ENCODE results near the gene TNFAIP8. TPM values are rescaled to one million over a fixed set of nuclear protein-coding genes. Genes with fewer than 3 reads are reported as not detected.

The TNFAIP8 gene
- 112 and 117 TPM in 2 replicates for total RNA-seq

DNA sequence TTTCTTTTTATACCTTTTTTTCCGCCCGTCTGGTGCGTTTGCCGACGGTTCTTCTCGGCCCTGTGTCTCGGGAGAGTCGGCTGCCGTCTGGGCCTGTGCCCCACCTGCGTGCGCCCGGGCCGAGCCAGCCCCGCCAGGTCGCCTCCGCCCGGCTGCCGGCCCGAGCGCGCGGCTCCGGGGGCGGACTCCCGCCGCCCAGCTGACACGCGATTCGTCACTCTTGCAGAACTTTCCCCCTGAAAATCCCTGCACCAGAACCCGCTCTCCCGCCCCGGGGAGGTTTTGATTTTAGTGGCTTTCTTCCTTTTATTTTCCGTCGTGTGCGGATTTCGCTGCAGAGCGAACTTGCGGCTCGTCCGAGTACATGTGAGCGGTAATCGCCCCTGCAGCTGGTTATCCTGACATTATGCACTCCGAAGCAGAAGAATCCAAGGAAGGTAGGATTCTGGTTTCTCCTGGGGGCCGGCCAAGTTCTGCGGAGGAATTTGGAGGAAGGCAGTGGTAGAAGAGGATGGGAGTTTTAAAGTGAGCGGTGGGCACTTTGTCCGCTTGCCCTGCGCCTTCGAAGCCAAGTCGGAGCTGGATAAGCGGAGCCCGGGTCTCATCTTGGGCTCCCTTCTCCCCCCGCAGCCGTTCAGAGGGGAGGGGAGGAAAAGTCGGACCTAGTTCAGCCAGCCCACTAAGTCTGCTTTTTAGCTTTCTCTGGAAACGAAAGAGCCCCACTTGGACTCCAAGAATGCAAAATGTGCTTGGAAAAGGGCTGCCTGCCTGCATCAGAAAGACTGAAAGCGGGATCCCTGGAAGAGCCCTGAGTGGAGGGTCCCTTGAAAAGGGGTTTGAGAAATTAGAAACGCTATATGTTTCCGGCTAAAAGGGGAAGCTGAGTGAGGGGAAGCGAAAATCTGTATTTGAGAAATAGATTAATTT, at the start of gene TNFAIP8:
Gene TNFAIP8 (plus strand): TSS at position 335 of the 927 bp plus-strand sequence. CDS start 72 bp downstream, at position 407.
- Mint-ChIP-seq H3K27ac (peak within 1 kb of the TSS; percentile 93), H3K4me3 (ENCODE audit: low read depth) (peak within 1 kb of the TSS; percentile 99), H3K36me3 (ENCODE audit: low read depth) (peaks cover 63% of the 10 kb centered on the region), H3K9me3 (no peaks in the 10 kb centered on the region), H3K27me3 (ENCODE audit: low read depth) (no peaks in the 10 kb centered on the region), H3K4me1 (ENCODE audit: low read depth) (peaks cover 76% of the 10 kb centered on the region)
- peak; percentile 46 for DNase-seq (ENCODE audit: low spot score)
- intact Hi-C loops (cut with micrococcal nuclease): loop anchor here (1.0 to 2.0 kb wide), 5 partner anchors 11 to 41 kb away; no protein-coding TSS in a partner anchor

DNA sequence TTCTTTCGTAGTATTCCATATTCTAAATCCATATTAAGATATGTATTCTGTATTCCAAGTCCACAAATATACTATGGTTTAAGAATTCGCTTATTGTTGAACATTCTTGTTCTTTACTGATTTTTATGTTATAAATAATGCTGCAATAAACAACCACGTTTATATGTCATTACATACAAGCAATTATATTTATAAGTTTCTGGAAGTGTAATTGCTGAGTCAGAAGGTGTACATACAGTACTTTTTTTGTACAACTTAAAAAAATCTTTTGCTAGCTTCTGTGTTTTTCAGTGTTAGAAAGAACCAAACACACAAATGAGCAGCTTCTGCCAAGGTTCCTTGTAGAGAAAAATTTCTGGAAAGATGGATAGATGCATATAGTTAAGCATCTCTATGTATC, 48.6 kb upstream of the TNFAIP8 start:
- DNase-seq (ENCODE audit: low spot score): no peak
- Mint-ChIP-seq H3K27me3 (ENCODE audit: low read depth) (no peaks in the 10 kb centered on the region), H3K27ac (no peak overlapping the region), H3K4me3 (ENCODE audit: low read depth) (no peak overlapping the region), H3K36me3 (ENCODE audit: low read depth) (peaks cover 48% of the 10 kb centered on the region), H3K4me1 (ENCODE audit: low read depth) (peaks cover 88% of the 10 kb centered on the region), H3K9me3 (no peaks in the 10 kb centered on the region)
- intact Hi-C loops (cut with micrococcal nuclease): no loop called here

- Mint-ChIP-seq H3K27ac (peak overlapping the region; percentile 96), H3K36me3 (ENCODE audit: low read depth) (peaks cover 46% of the 10 kb centered on the region), H3K4me1 (ENCODE audit: low read depth) (peaks cover 88% of the 10 kb centered on the region), H3K27me3 (ENCODE audit: low read depth) (no peaks in the 10 kb centered on the region), H3K9me3 (no peaks in the 10 kb centered on the region), H3K4me3 (ENCODE audit: low read depth) (peak overlapping the region; percentile 67)
- DNase-seq (ENCODE audit: low spot score): no peak
- intact Hi-C loops (cut with micrococcal nuclease): loop anchor here (1.0 to 2.0 kb wide), 6 partner anchors 18 to 321 kb away; partner anchors contain the start of gene DTWD2
Observed at GRCh38 chr5:119309326-119309725, 46.5 kb upstream of the TNFAIP8 start.

DNA sequence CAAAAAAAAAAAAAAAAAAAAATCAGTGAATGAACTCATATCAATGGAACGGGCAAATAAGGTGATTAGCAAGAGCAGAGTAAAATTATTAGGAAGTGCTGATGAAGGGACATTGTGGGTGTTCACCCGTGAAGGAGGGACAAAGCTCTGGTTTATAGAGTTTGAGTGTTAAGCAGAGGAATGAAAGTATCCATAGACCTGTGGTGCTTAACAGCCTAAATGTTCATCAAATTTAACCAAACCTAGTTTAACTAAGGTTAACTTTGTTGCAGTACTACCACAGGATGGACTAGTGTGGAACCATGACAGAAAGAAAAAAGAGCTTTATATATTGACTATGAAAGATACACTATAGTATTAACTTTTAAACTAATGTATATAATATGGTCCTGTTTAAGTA, 44.1 kb upstream of the TNFAIP8 start:
- Mint-ChIP-seq H3K36me3 (ENCODE audit: low read depth) (peaks cover 42% of the 10 kb centered on the region), H3K4me1 (ENCODE audit: low read depth) (peaks cover 88% of the 10 kb centered on the region), H3K4me3 (ENCODE audit: low read depth) (no peak overlapping the region), H3K27ac (peak overlapping the region; percentile 50), H3K27me3 (ENCODE audit: low read depth) (no peaks in the 10 kb centered on the region), H3K9me3 (no peaks in the 10 kb centered on the region)
- intact Hi-C loops (cut with micrococcal nuclease): no loop called here
- no peak for DNase-seq (ENCODE audit: low spot score)

DNA sequence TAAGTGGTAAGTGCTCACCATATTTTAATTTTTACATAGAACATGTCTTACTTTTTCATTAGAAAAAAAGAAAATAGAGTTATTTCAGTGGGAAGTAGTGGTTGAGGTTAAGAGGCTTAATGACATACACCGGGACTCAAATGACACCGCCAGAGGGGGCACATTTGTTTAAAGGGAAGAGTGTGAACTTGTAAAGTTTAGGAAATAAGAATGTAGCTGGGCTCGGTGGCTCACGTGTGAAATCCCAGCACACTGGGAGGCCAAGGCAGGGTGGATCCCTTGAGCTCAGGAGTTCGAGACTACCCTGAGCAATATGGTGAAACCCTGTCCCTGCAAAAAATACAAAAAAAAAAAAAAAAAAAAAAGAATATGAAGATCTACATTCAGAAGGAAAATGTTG, 43.4 kb upstream of the TNFAIP8 start:
- Mint-ChIP-seq H3K36me3 (ENCODE audit: low read depth) (peaks cover 42% of the 10 kb centered on the region), H3K9me3 (no peaks in the 10 kb centered on the region)

DNA sequence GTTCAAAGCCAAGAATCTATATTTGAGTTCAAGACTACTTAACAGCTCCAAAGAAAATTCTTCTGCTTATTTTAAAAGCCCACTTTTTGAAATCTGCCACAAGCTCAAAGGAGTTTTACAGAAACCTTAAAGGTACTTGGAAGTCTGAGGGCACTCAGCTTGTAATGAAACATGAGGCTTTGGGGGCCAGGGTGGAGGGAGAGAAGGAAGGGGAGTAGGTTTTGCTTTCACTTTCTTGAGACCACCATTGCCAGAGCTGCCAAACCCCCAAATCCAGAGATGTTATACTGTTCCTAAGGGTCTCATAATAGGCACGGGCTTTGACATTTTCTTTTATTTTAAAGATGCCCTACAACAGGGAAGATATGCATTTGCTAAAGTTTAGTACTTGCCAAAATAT, 42.6 kb upstream of the TNFAIP8 start:
- Mint-ChIP-seq H3K27ac (peak overlapping the region; percentile 77), H3K27me3 (ENCODE audit: low read depth) (no peaks in the 10 kb centered on the region), H3K9me3 (no peaks in the 10 kb centered on the region), H3K36me3 (ENCODE audit: low read depth) (peaks cover 44% of the 10 kb centered on the region), H3K4me3 (ENCODE audit: low read depth) (no peak overlapping the region), H3K4me1 (ENCODE audit: low read depth) (peaks cover 85% of the 10 kb centered on the region)
- no peak for DNase-seq (ENCODE audit: low spot score)
- intact Hi-C loops (cut with micrococcal nuclease): no loop called here

More for the DNA sequence above, 43.4 kb upstream of the TNFAIP8 start:
- Mint-ChIP-seq H3K27ac (peak overlapping the region; percentile 59), H3K27me3 (ENCODE audit: low read depth) (no peaks in the 10 kb centered on the region), H3K4me3 (ENCODE audit: low read depth) (no peak overlapping the region), H3K4me1 (ENCODE audit: low read depth) (peaks cover 85% of the 10 kb centered on the region)
- intact Hi-C loops (cut with micrococcal nuclease): no loop called here
- no peak for DNase-seq (ENCODE audit: low spot score)

GRCh38 chr5:119313658-119314605, 41.9 kb upstream of the TNFAIP8 start:
- no peaks in the 10 kb centered on the region for H3K27me3 Mint-ChIP-seq (ENCODE audit: low read depth)
- no peak for DNase-seq (ENCODE audit: low spot score)
- H3K36me3 Mint-ChIP-seq (ENCODE audit: low read depth): peaks cover 45% of the 10 kb centered on the region
- H3K4me1 Mint-ChIP-seq (ENCODE audit: low read depth): peaks cover 84% of the 10 kb centered on the region
- H3K27ac Mint-ChIP-seq: peak overlapping the region; percentile 77
- intact Hi-C loops (cut with micrococcal nuclease): no loop called here
- no peaks in the 10 kb centered on the region for H3K9me3 Mint-ChIP-seq
- H3K4me3 Mint-ChIP-seq (ENCODE audit: low read depth): peak overlapping the region; percentile 7

DNA sequence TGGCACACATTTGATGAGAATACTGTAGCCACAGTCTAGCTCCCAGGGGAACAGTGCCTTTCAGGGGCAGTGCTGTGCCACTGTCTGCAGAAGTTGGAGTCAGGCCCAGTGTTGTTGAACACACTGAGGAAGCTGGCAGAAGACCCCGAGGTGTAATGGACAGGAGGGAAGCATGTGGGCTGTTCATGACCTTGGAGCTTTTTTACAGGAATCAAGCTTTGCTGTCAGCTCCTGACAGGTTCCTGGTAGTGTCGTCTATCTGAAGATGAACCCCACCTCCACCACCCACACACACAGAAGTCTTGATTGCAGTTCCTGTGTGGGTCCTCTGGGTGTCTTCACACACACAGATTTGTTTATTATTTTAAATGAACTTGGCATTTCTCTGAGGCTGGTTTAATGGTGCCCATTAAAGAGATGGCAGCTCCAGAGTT, 40.3 kb upstream of the TNFAIP8 start:
- no peaks in the 10 kb centered on the region for H3K9me3 Mint-ChIP-seq
- no peaks in the 10 kb centered on the region for H3K27me3 Mint-ChIP-seq (ENCODE audit: low read depth)
- no peak overlapping the region for H3K4me3 Mint-ChIP-seq (ENCODE audit: low read depth)
- intact Hi-C loops (cut with micrococcal nuclease): loop anchor here (1.0 kb wide), 2 partner anchors 13 to 97 kb away; no protein-coding TSS in a partner anchor
- H3K27ac Mint-ChIP-seq: peak overlapping the region; percentile 77
- peaks cover 44% of the 10 kb centered on the region for H3K36me3 Mint-ChIP-seq (ENCODE audit: low read depth)
- DNase-seq (ENCODE audit: low spot score): no peak
- peaks cover 84% of the 10 kb centered on the region for H3K4me1 Mint-ChIP-seq (ENCODE audit: low read depth)

DNA sequence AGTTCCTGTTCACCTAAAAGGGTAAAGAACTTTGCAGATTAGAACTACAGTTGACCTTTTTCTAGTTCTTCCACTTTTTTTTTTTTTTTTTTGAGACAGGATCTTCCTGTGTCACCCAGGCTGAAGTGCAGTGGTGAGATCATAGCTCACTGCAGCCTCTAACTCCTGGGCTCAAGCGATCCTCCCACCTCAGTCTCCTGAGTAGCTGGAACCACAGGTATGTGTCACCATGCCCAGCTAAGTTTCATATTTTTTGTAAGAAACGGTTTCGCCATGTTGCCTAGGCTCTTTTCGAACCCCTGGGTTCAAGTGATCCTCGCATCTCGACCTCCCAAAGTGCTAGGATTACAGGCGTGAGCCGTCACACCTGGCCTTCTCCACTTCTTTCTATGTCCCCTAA, 39.7 kb upstream of the TNFAIP8 start:
- intact Hi-C loops (cut with micrococcal nuclease): no loop called here
- Mint-ChIP-seq H3K27me3 (ENCODE audit: low read depth) (no peaks in the 10 kb centered on the region), H3K36me3 (ENCODE audit: low read depth) (peaks cover 39% of the 10 kb centered on the region), H3K4me3 (ENCODE audit: low read depth) (no peak overlapping the region), H3K27ac (peak overlapping the region; percentile 77), H3K9me3 (no peaks in the 10 kb centered on the region), H3K4me1 (ENCODE audit: low read depth) (peaks cover 84% of the 10 kb centered on the region)
- no peak for DNase-seq (ENCODE audit: low spot score)

DNA sequence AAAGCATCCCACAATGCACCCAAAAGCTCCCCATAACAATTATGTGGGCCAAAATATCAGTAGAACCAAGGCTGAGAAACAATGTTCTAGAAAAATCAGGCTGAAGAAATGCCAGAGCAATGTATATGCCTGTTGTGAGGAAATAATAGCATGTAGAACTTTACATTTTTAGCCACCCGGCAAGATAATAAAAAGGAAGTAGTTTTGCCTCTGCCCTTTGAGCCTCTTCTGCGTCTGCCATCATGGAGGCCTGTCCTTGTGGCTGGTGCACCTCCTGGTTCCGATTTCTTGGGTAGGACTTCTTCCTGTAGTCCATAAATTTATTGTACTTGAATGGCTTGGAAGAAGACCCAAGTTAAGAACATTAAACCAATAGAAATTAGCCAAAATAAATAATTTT, 38.9 kb upstream of the TNFAIP8 start:
- no peaks in the 10 kb centered on the region for H3K27me3 Mint-ChIP-seq (ENCODE audit: low read depth)
- peaks cover 41% of the 10 kb centered on the region for H3K36me3 Mint-ChIP-seq (ENCODE audit: low read depth)
- H3K4me1 Mint-ChIP-seq (ENCODE audit: low read depth): peaks cover 88% of the 10 kb centered on the region
- intact Hi-C loops (cut with micrococcal nuclease): no loop called here
- H3K4me3 Mint-ChIP-seq (ENCODE audit: low read depth): no peak overlapping the region
- no peak for DNase-seq (ENCODE audit: low spot score)
- H3K9me3 Mint-ChIP-seq: no peaks in the 10 kb centered on the region
- H3K27ac Mint-ChIP-seq: peak overlapping the region; percentile 55

DNA sequence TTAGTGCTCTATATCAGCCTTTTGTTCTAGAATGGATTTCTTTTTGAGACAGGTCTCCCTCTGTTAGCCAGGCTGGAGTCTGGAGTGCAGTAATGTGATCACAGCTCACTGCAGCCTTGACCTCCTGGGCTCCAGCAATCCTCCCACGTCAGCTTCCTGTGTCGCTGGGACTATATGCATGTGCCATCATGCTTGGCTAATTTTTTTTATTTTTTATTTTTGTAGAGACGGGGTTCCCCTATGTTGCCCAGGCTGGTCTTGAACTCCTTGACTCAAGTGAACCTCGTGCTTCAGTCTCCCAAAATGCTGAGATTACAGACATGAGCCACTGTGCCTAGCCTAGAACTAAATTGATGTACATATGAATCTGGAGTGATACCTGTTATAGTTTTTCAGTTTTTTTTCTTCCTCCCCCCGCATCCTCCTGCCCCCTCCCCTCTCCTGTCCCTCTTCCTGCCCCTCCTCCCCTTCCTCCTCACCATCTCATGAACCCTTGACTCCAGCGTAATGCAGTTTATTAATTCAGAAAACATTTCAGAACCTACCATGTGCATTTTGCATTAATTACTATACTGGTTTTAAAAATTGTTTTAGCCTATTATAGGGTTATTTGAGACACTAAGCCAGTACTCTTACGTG, 37.4 kb upstream of the TNFAIP8 start:
- Mint-ChIP-seq H3K36me3 (ENCODE audit: low read depth) (peaks cover 34% of the 10 kb centered on the region), H3K4me1 (ENCODE audit: low read depth) (peaks cover 88% of the 10 kb centered on the region), H3K27ac (peak overlapping the region; percentile 85), H3K27me3 (ENCODE audit: low read depth) (no peaks in the 10 kb centered on the region), H3K4me3 (ENCODE audit: low read depth) (peak overlapping the region; percentile 41), H3K9me3 (no peaks in the 10 kb centered on the region)
- intact Hi-C loops (cut with micrococcal nuclease): loop anchor here (1.0 kb wide), 2 partner anchors 9 to 19 kb away; no protein-coding TSS in a partner anchor
- no peak for DNase-seq (ENCODE audit: low spot score)

GRCh38 chr5:119319401-119319800, 36.4 kb upstream of the TNFAIP8 start:
- H3K4me3 Mint-ChIP-seq (ENCODE audit: low read depth): no peak overlapping the region

More at GRCh38 chr5:119319401-119319800, 36.4 kb upstream of the TNFAIP8 start:
- DNase-seq (ENCODE audit: low spot score): no peak
- Mint-ChIP-seq H3K36me3 (ENCODE audit: low read depth) (peaks cover 34% of the 10 kb centered on the region), H3K9me3 (no peaks in the 10 kb centered on the region), H3K27ac (peak overlapping the region; percentile 44), H3K4me1 (ENCODE audit: low read depth) (peaks cover 86% of the 10 kb centered on the region), H3K27me3 (ENCODE audit: low read depth) (no peaks in the 10 kb centered on the region)
- intact Hi-C loops (cut with micrococcal nuclease): no loop called here
